ENCODE results near the gene LRRC28.

LRRC28 gene

DNA sequence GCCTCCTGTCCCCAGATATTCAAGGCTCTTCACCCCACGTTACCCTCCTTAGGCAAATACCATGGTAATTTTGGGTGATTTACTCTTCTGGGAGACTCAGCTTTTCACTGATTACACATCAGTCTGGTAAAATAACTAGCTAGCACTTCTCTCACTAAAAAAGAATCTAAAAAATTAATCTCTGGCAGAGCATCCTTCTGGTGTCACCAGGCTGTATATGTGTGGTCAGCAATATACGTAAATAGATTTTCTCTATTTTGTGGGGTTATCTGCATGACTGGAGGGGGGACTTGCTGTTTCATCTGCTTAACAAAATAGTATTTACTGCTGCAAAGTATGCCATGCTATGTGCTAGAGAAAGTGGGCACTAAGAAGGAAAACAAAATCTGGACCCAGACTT, 45.1 kb downstream of the LRRC28 start:
- no peak overlapping the region for H3K4me3 ChIP-seq (replicated peaks; ENCODE audit: insufficient read depth, low read length)
- TF ChIP-seq SPI1 (IDR thresholded peaks at IDR 0.05; ENCODE audit: borderline replicate concordance, low read depth) (no peak), GABPA (IDR thresholded peaks at IDR 0.05; ENCODE audit: low read depth) (no peak), REST (IDR thresholded peaks at IDR 0.05; ENCODE audit: insufficient replicate concordance, low read depth) (no peak), POLR2AphosphoS5 (IDR thresholded peaks at IDR 0.05; ENCODE audit: low read depth) (no peak)
- TF ChIP-seq, protein P1, sequence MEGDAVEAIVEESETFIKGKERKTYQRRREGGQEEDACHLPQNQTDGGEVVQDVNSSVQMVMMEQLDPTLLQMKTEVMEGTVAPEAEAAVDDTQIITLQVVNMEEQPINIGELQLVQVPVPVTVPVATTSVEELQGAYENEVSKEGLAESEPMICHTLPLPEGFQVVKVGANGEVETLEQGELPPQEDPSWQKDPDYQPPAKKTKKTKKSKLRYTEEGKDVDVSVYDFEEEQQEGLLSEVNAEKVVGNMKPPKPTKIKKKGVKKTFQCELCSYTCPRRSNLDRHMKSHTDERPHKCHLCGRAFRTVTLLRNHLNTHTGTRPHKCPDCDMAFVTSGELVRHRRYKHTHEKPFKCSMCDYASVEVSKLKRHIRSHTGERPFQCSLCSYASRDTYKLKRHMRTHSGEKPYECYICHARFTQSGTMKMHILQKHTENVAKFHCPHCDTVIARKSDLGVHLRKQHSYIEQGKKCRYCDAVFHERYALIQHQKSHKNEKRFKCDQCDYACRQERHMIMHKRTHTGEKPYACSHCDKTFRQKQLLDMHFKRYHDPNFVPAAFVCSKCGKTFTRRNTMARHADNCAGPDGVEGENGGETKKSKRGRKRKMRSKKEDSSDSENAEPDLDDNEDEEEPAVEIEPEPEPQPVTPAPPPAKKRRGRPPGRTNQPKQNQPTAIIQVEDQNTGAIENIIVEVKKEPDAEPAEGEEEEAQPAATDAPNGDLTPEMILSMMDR (IDR thresholded peaks at IDR 0.05; ENCODE audit: insufficient read depth, low read length) = no peak
- H3K27me3 ChIP-seq (ENCODE audit: insufficient read depth, poor library complexity, severe bottlenecking) = no peaks in the 10 kb centered on the region
- H3K27ac ChIP-seq (replicated peaks) = no peak overlapping the region
- DNase-seq (ENCODE audit: low read depth in 1 of 2, low spot score in 1 of 2) = no peak

DNA sequence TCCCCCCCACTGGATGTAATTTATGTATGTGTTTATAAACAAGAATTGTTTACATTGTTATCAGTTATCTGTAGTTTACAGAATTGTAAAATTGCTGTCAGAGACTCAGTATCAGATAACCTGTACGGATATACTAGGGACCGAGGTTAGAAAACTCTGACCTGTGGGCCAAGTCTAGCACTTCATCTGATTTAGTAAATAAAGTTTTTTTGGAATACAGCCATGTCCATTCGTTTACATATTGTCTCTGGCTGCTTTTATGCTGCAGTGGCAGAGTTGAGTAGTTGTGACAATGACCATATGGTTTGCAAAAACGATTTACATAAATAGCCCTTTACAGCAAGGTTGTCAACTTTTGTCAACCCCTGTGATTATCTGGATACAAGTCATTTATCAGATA, 52.6 kb downstream of the LRRC28 start:
- TF ChIP-seq POLR2AphosphoS5 (IDR thresholded peaks at IDR 0.05; ENCODE audit: low read depth) = no peak
- Histone ChIP-seq H3K4me3 (replicated peaks; ENCODE audit: insufficient read depth, low read length) (no peak overlapping the region), H3K27me3 (ENCODE audit: insufficient read depth, poor library complexity, severe bottlenecking) (no peaks in the 10 kb centered on the region), H3K27ac (replicated peaks) (no peak overlapping the region)
- DNase-seq (ENCODE audit: low read depth in 1 of 2, low spot score in 1 of 2) = no peak

DNA sequence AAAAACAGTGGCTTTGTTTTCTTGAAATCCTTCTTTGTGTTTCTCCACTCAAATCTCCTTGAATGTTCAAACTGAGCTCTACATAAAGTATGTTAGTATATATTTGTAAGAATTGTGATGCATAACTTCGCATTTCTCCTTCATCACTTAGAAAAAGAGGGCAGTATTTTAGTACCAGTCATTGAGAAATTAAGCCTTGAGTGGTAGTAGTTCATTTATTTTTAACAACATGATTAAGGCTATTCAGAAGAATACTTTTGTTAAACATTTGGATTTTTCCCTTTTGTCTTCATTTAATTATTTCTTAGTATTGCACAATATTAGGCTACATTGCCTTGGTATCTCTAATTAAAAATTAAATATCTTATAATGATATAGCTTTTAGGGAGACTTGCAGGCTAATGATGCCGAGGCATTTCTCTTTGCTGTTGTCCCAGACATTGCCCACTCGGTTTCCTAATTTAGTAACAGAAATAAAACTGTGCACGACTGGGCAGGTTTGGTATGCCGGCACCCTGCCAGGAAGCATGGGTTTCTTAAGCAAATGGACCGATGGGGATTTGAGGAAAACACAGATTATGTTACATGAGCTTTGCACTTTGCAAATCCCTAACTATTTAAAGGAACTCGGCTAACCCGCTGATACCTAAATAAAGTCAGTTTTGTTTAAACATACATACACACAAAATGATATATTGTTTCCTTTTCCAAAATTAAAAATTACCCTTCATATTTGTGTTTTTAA, 54.7 kb downstream of the LRRC28 start:
- no peak for DNase-seq (ENCODE audit: low read depth in 1 of 2, low spot score in 1 of 2)
- H3K27ac ChIP-seq (replicated peaks) = no peak overlapping the region
- H3K27me3 ChIP-seq (ENCODE audit: insufficient read depth, poor library complexity, severe bottlenecking) = no peaks in the 10 kb centered on the region
- TF ChIP-seq GABPA (IDR thresholded peaks at IDR 0.05; ENCODE audit: low read depth) (no peak), SPI1 (IDR thresholded peaks at IDR 0.05; ENCODE audit: borderline replicate concordance, low read depth) (no peak), REST (IDR thresholded peaks at IDR 0.05; ENCODE audit: insufficient replicate concordance, low read depth) (no peak), POLR2AphosphoS5 (IDR thresholded peaks at IDR 0.05; ENCODE audit: low read depth) (no peak)
- TF ChIP-seq, protein P1 (IDR thresholded peaks at IDR 0.05; ENCODE audit: insufficient read depth, low read length) = no peak
- no peak overlapping the region for H3K4me3 ChIP-seq (replicated peaks; ENCODE audit: insufficient read depth, low read length)

GRCh38 chr15:99306694-99307338, 55.5 kb downstream of the LRRC28 start:
- TF ChIP-seq, protein P1 (IDR thresholded peaks at IDR 0.05; ENCODE audit: insufficient read depth, low read length) = no peak
- TF ChIP-seq SPI1 (IDR thresholded peaks at IDR 0.05; ENCODE audit: borderline replicate concordance, low read depth) (no peak), REST (IDR thresholded peaks at IDR 0.05; ENCODE audit: insufficient replicate concordance, low read depth) (no peak), POLR2AphosphoS5 (IDR thresholded peaks at IDR 0.05; ENCODE audit: low read depth) (no peak), GABPA (IDR thresholded peaks at IDR 0.05; ENCODE audit: low read depth) (no peak)
- DNase-seq (ENCODE audit: low read depth in 1 of 2, low spot score in 1 of 2) = no peak
- no peaks in the 10 kb centered on the region for H3K27me3 ChIP-seq (ENCODE audit: insufficient read depth, poor library complexity, severe bottlenecking)
- no peak overlapping the region for H3K27ac ChIP-seq (replicated peaks)
- no peak overlapping the region for H3K4me3 ChIP-seq (replicated peaks; ENCODE audit: insufficient read depth, low read length)
